Measurements from ENCODE around the gene KCNAB2. TPM values are rescaled to one million over a fixed set of nuclear protein-coding genes. Genes with fewer than 3 reads are reported as not detected.

The KCNAB2 gene
- total RNA-seq, 1 experiment from 2014 or later, result 10.3 TPM

GRCh38 chr1:6066680-6067079 lies 21.0 kb downstream of the KCNAB2 start:
- Mint-ChIP-seq H3K36me3 (no peaks in the 10 kb centered on the region), H3K27ac (peak overlapping the region; percentile 45; the same call in 1 of the 2 replicates), H3K4me1 (no peaks in the 10 kb centered on the region), H3K9me3 (no peaks in the 10 kb centered on the region), H3K4me3 (no peak overlapping the region), H3K27me3 (ENCODE audit: low read depth) (no peaks in the 10 kb centered on the region)
- ChIA-PET CTCF (interaction anchor here (1.6 kb wide), 1 partner anchor 14 kb away, joined by 6 read pairs; no protein-coding TSS in a partner anchor), POLR2A (no interaction called here)
- no peak for DNase-seq (ENCODE audit: low spot score)
- TF ChIP-seq KAT7 (CRISPR knock-in tag; IDR thresholded peaks at IDR 0.05; ENCODE audit: borderline replicate concordance), result no peak
- no peak for TF ChIP-seq EMX1 (CRISPR knock-in tag; IDR thresholded peaks at IDR 0.05)
- TF ChIP-seq CDX4 (CRISPR knock-in tag; IDR thresholded peaks at IDR 0.05; ENCODE audit: borderline replicate concordance), result no peak
- TF ChIP-seq USF1 (CRISPR knock-in tag; IDR thresholded peaks at IDR 0.05), result no peak
- TF ChIP-seq MAX (CRISPR knock-in tag; IDR thresholded peaks at IDR 0.05), result no peak
- no peak for TF ChIP-seq ZSCAN18 (CRISPR knock-in tag; IDR thresholded peaks at IDR 0.05)
- TF ChIP-seq TP53 (CRISPR knock-in tag; IDR thresholded peaks at IDR 0.05), result no peak
- no peak for TF ChIP-seq RELA (CRISPR knock-in tag; IDR thresholded peaks at IDR 0.05; ENCODE audit: borderline replicate concordance)
- TF ChIP-seq ZNF512 (CRISPR knock-in tag; IDR thresholded peaks at IDR 0.05; ENCODE audit: borderline replicate concordance), result no peak
- TF ChIP-seq NR2C2 (CRISPR knock-in tag; IDR thresholded peaks at IDR 0.05), result no peak
- TF ChIP-seq ZNF317 (CRISPR knock-in tag; IDR thresholded peaks at IDR 0.05; ENCODE audit: borderline replicate concordance, low read depth), result no peak
- no peak for TF ChIP-seq ERG (CRISPR knock-in tag; IDR thresholded peaks at IDR 0.05)
- no peak for ATAC-seq

- no peak for ATAC-seq
- ChIA-PET CTCF (interaction anchor here (1.6 kb wide), 1 partner anchor 16 kb away, joined by 6 read pairs; no protein-coding TSS in a partner anchor), POLR2A (no interaction called here)
- TF ChIP-seq ZNF416 (CRISPR knock-in tag; IDR thresholded peaks at IDR 0.05), result no peak
- TF ChIP-seq ZNF425 (CRISPR knock-in tag; conservative IDR thresholded peaks at IDR 0.05), result no peak
- TF ChIP-seq ATF1 (CRISPR knock-in tag; IDR thresholded peaks at IDR 0.05), result no peak
- TF ChIP-seq FOXJ3 (CRISPR knock-in tag; IDR thresholded peaks at IDR 0.05; ENCODE audit: borderline replicate concordance), result no peak
- TF ChIP-seq MXD4 (CRISPR knock-in tag; IDR thresholded peaks at IDR 0.05; ENCODE audit: borderline replicate concordance), result no peak
- TF ChIP-seq ZNF396 (CRISPR knock-in tag; IDR thresholded peaks at IDR 0.05; ENCODE audit: borderline replicate concordance), result no peak
- no peak for TF ChIP-seq ZNF671 (CRISPR knock-in tag; IDR thresholded peaks at IDR 0.05)
- no peak for TF ChIP-seq SMAD4 (CRISPR knock-in tag; IDR thresholded peaks at IDR 0.05)
- no peak for TF ChIP-seq ATF2 (CRISPR knock-in tag; IDR thresholded peaks at IDR 0.05; ENCODE audit: borderline replicate concordance, low read depth)
Observed at GRCh38 chr1:6068073-6068472, 22.4 kb downstream of the KCNAB2 start.

More at GRCh38 chr1:6068073-6068472, 22.4 kb downstream of the KCNAB2 start:
- DNase-seq (ENCODE audit: low spot score), result no peak
- H3K4me3 Mint-ChIP-seq, result no peak overlapping the region
- no peaks in the 10 kb centered on the region for H3K9me3 Mint-ChIP-seq
- H3K36me3 Mint-ChIP-seq, result no peaks in the 10 kb centered on the region
- no peak overlapping the region for H3K27ac Mint-ChIP-seq
- H3K27me3 Mint-ChIP-seq (ENCODE audit: low read depth), result no peaks in the 10 kb centered on the region
- H3K4me1 Mint-ChIP-seq, result no peaks in the 10 kb centered on the region

Data from WTC11 (cell line).